NCI-H187 (cell line): ENCODE data around the gene RER1.
"Not testable (repeated sequence)": the region's sequence is repeated elsewhere in the genome, so short reads cannot be mapped to it uniquely, and the experiment has no call there.

ENCODE experiments used
- DNase-seq, 2 experiments: peaks; one replicate each; lab custom pipeline; 2025; lab: John Stamatoyannopoulos, UW

RER1 gene

GRCh38 chr1:2429780-2430591 is 38.3 kb downstream of the RER1 start:
- no peak for DNase-seq

- DNase-seq, result no peak
These were observed 38.9 kb downstream of the RER1 start for GRCh38 chr1:2430592-2430973.

GRCh38 chr1:2431103-2431502 is 39.5 kb downstream of the RER1 start:
- no peak for DNase-seq

- DNase-seq, result no peak
These were observed 39.9 kb downstream of the RER1 start for GRCh38 chr1:2431518-2431917.

- no peak for DNase-seq
These were observed 40.8 kb downstream of the RER1 start for GRCh38 chr1:2432441-2432844.

GRCh38 chr1:2433196-2433595 is 41.6 kb downstream of the RER1 start:
- no peak for DNase-seq

- no peak for DNase-seq
These were observed 42.5 kb downstream of the RER1 start for GRCh38 chr1:2433936-2434655.

- DNase-seq, result no peak
These were observed 43.5 kb downstream of the RER1 start for GRCh38 chr1:2435091-2435490.

- no peak for DNase-seq
These were observed 44.2 kb downstream of the RER1 start for GRCh38 chr1:2435746-2436355.

GRCh38 chr1:2436876-2437275 is 45.2 kb downstream of the RER1 start:
- DNase-seq, result no peak

GRCh38 chr1:2437617-2438016 is 46.0 kb downstream of the RER1 start:
- no peak for DNase-seq

- DNase-seq, result no peak
These were observed 46.4 kb downstream of the RER1 start for GRCh38 chr1:2438038-2438437.

GRCh38 chr1:2438641-2439040 is 47.0 kb downstream of the RER1 start:
- DNase-seq, result no peak

- no peak for DNase-seq
These were observed 47.7 kb downstream of the RER1 start for GRCh38 chr1:2439369-2439768.

GRCh38 chr1:2440346-2440745 is 48.7 kb downstream of the RER1 start:
- DNase-seq, result not testable (repeated sequence)

- no peak for DNase-seq
These were observed 50.1 kb downstream of the RER1 start for GRCh38 chr1:2441746-2442145.

GRCh38 chr1:2442661-2443060 is 51.0 kb downstream of the RER1 start:
- DNase-seq, result no peak

- no peak for DNase-seq
These were observed 51.9 kb downstream of the RER1 start for GRCh38 chr1:2443277-2444137.

GRCh38 chr1:2444138-2444591 is 52.5 kb downstream of the RER1 start:
- DNase-seq, result no peak

GRCh38 chr1:2445162-2445822 is 53.7 kb downstream of the RER1 start:
- DNase-seq, result no peak

- no peak for DNase-seq
These were observed 54.2 kb downstream of the RER1 start for GRCh38 chr1:2445823-2446215.
